ENCODE results near the gene LRRFIP1.

LRRFIP1 gene

DNA sequence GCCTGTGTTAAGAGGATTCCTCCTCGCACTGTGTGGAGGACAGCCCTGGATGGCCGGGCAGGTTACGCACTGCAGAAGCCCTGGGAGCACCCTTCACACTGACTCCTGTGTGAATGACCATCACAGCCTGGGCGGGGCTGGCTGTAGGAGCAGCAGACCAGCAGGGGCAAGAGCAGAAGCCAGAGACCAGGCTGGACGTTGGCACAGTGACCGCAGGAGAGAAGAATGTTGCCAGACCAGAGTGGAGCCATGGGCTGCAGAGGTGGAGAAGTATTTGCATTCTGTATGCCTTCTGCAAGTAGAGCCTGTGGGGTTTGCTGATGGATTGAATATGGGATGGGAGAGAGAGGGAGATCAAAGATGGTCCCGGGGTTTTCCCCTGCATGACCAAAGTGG lies 23.1 kb downstream of the LRRFIP1 start:
- no peak for TF ChIP-seq CTCF (IDR thresholded peaks at IDR 0.05; ENCODE audit: control insufficient read depth, insufficient read depth, low read depth, low read length, missing control alignments)
- DNase-seq (ENCODE audit: low read depth) = no peak
- H3K4me3 ChIP-seq (ENCODE audit: control insufficient read depth, low read depth, low read length) = no peak overlapping the region

- no peak overlapping the region for H3K4me3 ChIP-seq (ENCODE audit: control insufficient read depth, low read depth, low read length)
- DNase-seq (ENCODE audit: low read depth) = no peak
- no peak for TF ChIP-seq CTCF (IDR thresholded peaks at IDR 0.05; ENCODE audit: control insufficient read depth, insufficient read depth, low read depth, low read length, missing control alignments)
These were observed 24.4 kb downstream of the LRRFIP1 start for GRCh38 chr2:237651761-237652160.

DNA sequence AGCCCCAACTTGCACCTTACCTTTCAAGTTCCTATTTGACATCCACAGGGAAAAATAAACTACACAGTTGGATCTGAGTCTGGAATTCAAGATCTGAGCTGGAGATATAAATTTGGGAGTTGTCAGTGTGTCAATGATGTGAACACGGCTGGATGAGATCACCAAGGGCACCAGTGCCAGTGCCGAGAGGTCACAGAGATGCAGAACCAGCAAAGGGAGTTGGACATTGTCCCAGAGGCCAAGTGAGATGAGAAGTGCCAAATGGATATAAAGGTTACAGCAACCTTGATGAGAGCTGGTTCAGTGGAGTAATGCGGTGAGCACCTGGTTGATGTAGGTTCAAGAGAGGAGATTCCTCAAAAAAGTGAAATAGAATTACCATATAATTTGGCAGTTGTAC lies 24.8 kb downstream of the LRRFIP1 start:
- DNase-seq (ENCODE audit: low read depth) = no peak
- TF ChIP-seq CTCF (IDR thresholded peaks at IDR 0.05; ENCODE audit: control insufficient read depth, insufficient read depth, low read depth, low read length, missing control alignments) = no peak
- H3K4me3 ChIP-seq (ENCODE audit: control insufficient read depth, low read depth, low read length) = no peak overlapping the region

GRCh38 chr2:237652854-237653253 lies 25.5 kb downstream of the LRRFIP1 start:
- H3K4me3 ChIP-seq (ENCODE audit: control insufficient read depth, low read depth, low read length) = no peak overlapping the region
- no peak for TF ChIP-seq CTCF (IDR thresholded peaks at IDR 0.05; ENCODE audit: control insufficient read depth, insufficient read depth, low read depth, low read length, missing control alignments)
- DNase-seq (ENCODE audit: low read depth) = no peak

GRCh38 chr2:237653776-237654558 lies 26.6 kb downstream of the LRRFIP1 start:
- TF ChIP-seq CTCF (IDR thresholded peaks at IDR 0.05; ENCODE audit: control insufficient read depth, insufficient read depth, low read depth, low read length, missing control alignments) = no peak
- H3K4me3 ChIP-seq (ENCODE audit: control insufficient read depth, low read depth, low read length) = no peak overlapping the region
- DNase-seq (ENCODE audit: low read depth) = no peak

GRCh38 chr2:237657063-237657462 lies 29.7 kb downstream of the LRRFIP1 start:
- no peak for DNase-seq (ENCODE audit: low read depth)
- no peak for TF ChIP-seq CTCF (IDR thresholded peaks at IDR 0.05; ENCODE audit: control insufficient read depth, insufficient read depth, low read depth, low read length, missing control alignments)

More at GRCh38 chr2:237657063-237657462, 29.7 kb downstream of the LRRFIP1 start:
- no peak overlapping the region for H3K4me3 ChIP-seq (ENCODE audit: control insufficient read depth, low read depth, low read length)
